ENCODE results near the gene SYNE1. TPM values are rescaled to one million over a fixed set of nuclear protein-coding genes. Genes with fewer than 3 reads are reported as not detected.
"Not testable (repeated sequence)": the region's sequence is repeated elsewhere in the genome, so short reads cannot be mapped to it uniquely, and the experiment has no call there.

Gene SYNE1
- 100 to 1,000 TPM; 209 to 228 TPM for total RNA-seq
- 10 to 100 TPM; 22.5 to 79.6 TPM for polyA plus RNA-seq

DNA sequence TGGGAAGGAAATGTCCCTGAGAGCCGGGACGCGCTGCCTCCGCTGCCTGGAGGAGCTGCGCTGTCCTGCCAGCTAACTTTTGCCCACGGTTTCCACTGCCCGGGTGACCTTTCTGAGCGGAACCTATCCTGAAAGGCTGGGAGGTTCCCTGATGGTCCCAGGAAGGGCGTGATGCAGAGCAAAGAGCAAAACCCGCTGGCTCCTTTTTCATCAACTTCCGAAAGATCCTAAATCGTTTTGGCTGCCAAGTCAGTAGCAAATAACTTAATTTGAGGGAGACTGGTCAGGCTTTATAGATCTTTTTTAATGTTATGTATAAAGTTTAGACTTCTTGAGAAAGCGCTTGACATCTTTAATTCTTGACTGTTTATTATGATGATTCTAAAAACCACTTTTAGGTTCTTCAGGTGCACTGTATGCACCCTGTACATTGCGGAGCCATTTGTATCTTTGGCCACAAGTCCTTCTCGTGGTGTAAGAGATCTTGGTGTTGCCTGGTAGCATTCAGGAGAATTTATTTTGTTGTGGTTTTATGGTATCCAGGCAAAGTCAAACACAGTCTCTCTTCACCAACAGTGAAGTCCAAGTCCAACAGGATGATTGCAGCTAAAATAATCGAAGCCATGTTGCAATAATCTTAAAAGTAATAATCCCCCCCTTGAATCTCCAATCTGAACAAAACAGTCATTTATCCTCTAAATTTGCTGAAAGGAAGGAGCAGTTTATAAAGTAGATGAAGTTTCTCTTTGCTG lies at the start of gene SYNE1:
TSS of gene SYNE1 (minus strand) at position 67 of the 752 bp plus-strand sequence. CDS start 9,031 bp downstream, outside the sequence.
- Mint-ChIP-seq H3K27me3 (peaks cover 15 to 30% of the 10 kb centered on the region in 2 donors), H3K4me3 (peak within 1 kb of the TSS; percentile 64 to 83 (median 80)), H3K9me3 (peaks cover 0 to 2% (median 0%) of the 10 kb centered on the region in 8 donors), H3K36me3 (no peaks in the 10 kb centered on the region), H3K27ac (peak within 1 kb of the TSS in 5 of 7 donors; percentile 28 to 66 (median 48)), H3K4me1 (peaks cover 7 to 17% (median 12%) of the 10 kb centered on the region in 4 donors)
- H3K36me3 ChIP-seq (ENCODE audit: insufficient read depth, low read length), result no peaks in the 10 kb centered on the region
- peaks cover 5% of the 10 kb centered on the region for H3K4me1 ChIP-seq (ENCODE audit: insufficient read depth, low read length)
- no peak for DNase-seq
- peak within 1 kb of the TSS in 1 of 2 donors; percentile 24 for H3K4me3 ChIP-seq (ENCODE audit: low read length in 2 of 2)
- H3K27me3 ChIP-seq (ENCODE audit: insufficient read depth, low read length), result peaks cover 6% of the 10 kb centered on the region
- ChIA-PET CTCF (ENCODE audit: partially characterized antibody) (no interaction called here), POLR2A (ENCODE audit: partially characterized antibody) (no interaction called here)
- peak within 1 kb of the TSS; percentile 26 for H3K27ac ChIP-seq (ENCODE audit: low read depth, low read length)
- H3K9me3 ChIP-seq (ENCODE audit: control insufficient read depth in 1 of 2, low read length in 2 of 2), result no peaks in the 10 kb centered on the region
- intact Hi-C loops (cut with micrococcal nuclease), result no loop called here

DNA sequence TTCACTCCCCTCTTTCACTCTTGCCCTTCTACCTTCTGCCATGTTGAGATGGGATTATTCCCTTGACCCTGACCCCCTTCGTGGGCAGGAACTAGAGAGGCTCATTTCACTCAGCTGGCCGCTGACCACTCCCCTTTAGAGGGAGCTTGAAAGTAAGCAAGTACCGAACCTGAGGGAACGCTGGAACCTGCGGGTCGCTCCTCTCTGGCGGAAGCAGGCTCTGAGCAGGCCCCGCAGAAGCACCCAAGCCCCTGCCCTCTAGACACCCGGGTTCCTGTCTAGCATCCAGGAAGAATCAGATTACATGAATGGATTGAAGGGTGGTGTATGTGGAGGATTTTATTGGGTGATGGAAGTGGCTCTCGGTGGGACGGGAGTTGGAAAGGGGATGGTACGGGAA lies 48.7 kb upstream of the SYNE1 start:
- H3K4me3 ChIP-seq (ENCODE audit: low read length in 2 of 2), result no peak overlapping the region
- intact Hi-C loops (cut with micrococcal nuclease), result no loop called here
- no peaks in the 10 kb centered on the region for H3K4me1 ChIP-seq (ENCODE audit: insufficient read depth, low read length)
- Mint-ChIP-seq H3K4me1 (no peaks in the 10 kb centered on the region), H3K9me3 (no peaks in the 10 kb centered on the region), H3K27ac (no peak overlapping the region), H3K27me3 (no peaks in the 10 kb centered on the region), H3K36me3 (no peaks in the 10 kb centered on the region), H3K4me3 (no peak overlapping the region)
- POLR2A ChIA-PET (ENCODE audit: partially characterized antibody), result no interaction called here
- H3K36me3 ChIP-seq (ENCODE audit: insufficient read depth, low read length), result no peaks in the 10 kb centered on the region
- DNase-seq, result peak in 1 of 5 donors; percentile 22
- CTCF ChIA-PET (ENCODE audit: partially characterized antibody), result no interaction called here
- H3K9me3 ChIP-seq (ENCODE audit: control insufficient read depth in 1 of 2, low read length in 2 of 2), result no peaks in the 10 kb centered on the region
- H3K27me3 ChIP-seq (ENCODE audit: insufficient read depth, low read length), result no peaks in the 10 kb centered on the region
- no peak overlapping the region for H3K27ac ChIP-seq (ENCODE audit: low read depth, low read length)

GRCh38 chr6:152682935-152683334 lies 45.8 kb upstream of the SYNE1 start:
- DNase-seq, H3K36me3 Mint-ChIP-seq, H3K27ac Mint-ChIP-seq: not testable (repeated sequence)

GRCh38 chr6:152682141-152682540 lies 45.0 kb upstream of the SYNE1 start:
- no peaks in the 10 kb centered on the region for H3K36me3 ChIP-seq (ENCODE audit: insufficient read depth, low read length)
- no peak for DNase-seq
- Mint-ChIP-seq H3K4me1 (peaks cover 0 to 3% (median 0%) of the 10 kb centered on the region in 4 donors), H3K9me3 (peaks cover 0 to 1% (median 0%) of the 10 kb centered on the region in 8 donors), H3K27me3 (peaks cover 0 to 3% of the 10 kb centered on the region in 2 donors), H3K4me3 (no peak overlapping the region), H3K27ac (no peak overlapping the region), H3K36me3 (no peaks in the 10 kb centered on the region)
- no peaks in the 10 kb centered on the region for H3K27me3 ChIP-seq (ENCODE audit: insufficient read depth, low read length)
- no peaks in the 10 kb centered on the region for H3K4me1 ChIP-seq (ENCODE audit: insufficient read depth, low read length)
- ChIA-PET CTCF (ENCODE audit: partially characterized antibody) (no interaction called here), POLR2A (ENCODE audit: partially characterized antibody) (no interaction called here)
- H3K9me3 ChIP-seq (ENCODE audit: control insufficient read depth in 1 of 2, low read length in 2 of 2), result no peaks in the 10 kb centered on the region
- H3K4me3 ChIP-seq (ENCODE audit: low read length in 2 of 2), result no peak overlapping the region
- intact Hi-C loops (cut with micrococcal nuclease), result no loop called here
- no peak overlapping the region for H3K27ac ChIP-seq (ENCODE audit: low read depth, low read length)

More at GRCh38 chr6:152682935-152683334, 45.8 kb upstream of the SYNE1 start:
- H3K36me3 ChIP-seq (ENCODE audit: insufficient read depth, low read length); POLR2A ChIA-PET (ENCODE audit: partially characterized antibody); H3K27me3 ChIP-seq (ENCODE audit: insufficient read depth, low read length); intact Hi-C loops (cut with micrococcal nuclease); H3K4me3 Mint-ChIP-seq; H3K4me1 ChIP-seq (ENCODE audit: insufficient read depth, low read length); H3K27me3 Mint-ChIP-seq; H3K4me1 Mint-ChIP-seq; H3K9me3 ChIP-seq (ENCODE audit: control insufficient read depth in 1 of 2, low read length in 2 of 2); H3K4me3 ChIP-seq (ENCODE audit: low read length in 2 of 2); H3K27ac ChIP-seq (ENCODE audit: low read depth, low read length); CTCF ChIA-PET (ENCODE audit: partially characterized antibody); H3K9me3 Mint-ChIP-seq: not testable (repeated sequence)

- ChIA-PET CTCF (ENCODE audit: partially characterized antibody) (no interaction called here), POLR2A (ENCODE audit: partially characterized antibody) (no interaction called here)
- no peak overlapping the region for H3K4me3 ChIP-seq (ENCODE audit: low read length in 2 of 2)
- H3K27me3 ChIP-seq (ENCODE audit: insufficient read depth, low read length), result no peaks in the 10 kb centered on the region
- no peak overlapping the region for H3K4me3 Mint-ChIP-seq
- H3K27ac Mint-ChIP-seq, result no peak overlapping the region
- DNase-seq, result no peak
- peaks cover 0 to 3% (median 0%) of the 10 kb centered on the region in 4 donors for H3K4me1 Mint-ChIP-seq
- H3K27me3 Mint-ChIP-seq, result peaks cover 0 to 3% of the 10 kb centered on the region in 2 donors
- H3K36me3 Mint-ChIP-seq, result no peaks in the 10 kb centered on the region
- no peak overlapping the region for H3K27ac ChIP-seq (ENCODE audit: low read depth, low read length)
- intact Hi-C loops (cut with micrococcal nuclease), result no loop called here
- H3K9me3 Mint-ChIP-seq, result peaks cover 0 to 1% (median 0%) of the 10 kb centered on the region in 8 donors
- no peaks in the 10 kb centered on the region for H3K9me3 ChIP-seq (ENCODE audit: control insufficient read depth in 1 of 2, low read length in 2 of 2)
- H3K36me3 ChIP-seq (ENCODE audit: insufficient read depth, low read length), result no peaks in the 10 kb centered on the region
- H3K4me1 ChIP-seq (ENCODE audit: insufficient read depth, low read length), result no peaks in the 10 kb centered on the region
Measured at GRCh38 chr6:152680879-152681517, 43.8 kb upstream of the SYNE1 start.

GRCh38 chr6:152680151-152680550 lies 43.0 kb upstream of the SYNE1 start:
- no peak overlapping the region for H3K27ac ChIP-seq (ENCODE audit: low read depth, low read length)
- H3K9me3 Mint-ChIP-seq, result peaks cover 0 to 1% (median 0%) of the 10 kb centered on the region in 8 donors
- peaks cover 0 to 3% (median 0%) of the 10 kb centered on the region in 4 donors for H3K4me1 Mint-ChIP-seq
- no peak overlapping the region for H3K27ac Mint-ChIP-seq
- H3K4me3 Mint-ChIP-seq, result no peak overlapping the region
- H3K36me3 ChIP-seq (ENCODE audit: insufficient read depth, low read length), result no peaks in the 10 kb centered on the region
- H3K4me3 ChIP-seq (ENCODE audit: low read length in 2 of 2), result no peak overlapping the region
- intact Hi-C loops (cut with micrococcal nuclease), result no loop called here
- no peak for DNase-seq
- no peaks in the 10 kb centered on the region for H3K4me1 ChIP-seq (ENCODE audit: insufficient read depth, low read length)
- CTCF ChIA-PET (ENCODE audit: partially characterized antibody), result no interaction called here
- H3K9me3 ChIP-seq (ENCODE audit: control insufficient read depth in 1 of 2, low read length in 2 of 2), result no peaks in the 10 kb centered on the region
- POLR2A ChIA-PET (ENCODE audit: partially characterized antibody), result no interaction called here
- H3K36me3 Mint-ChIP-seq, result no peaks in the 10 kb centered on the region
- H3K27me3 ChIP-seq (ENCODE audit: insufficient read depth, low read length), result no peaks in the 10 kb centered on the region
- H3K27me3 Mint-ChIP-seq, result peaks cover 0 to 3% of the 10 kb centered on the region in 2 donors

- H3K36me3 Mint-ChIP-seq, result no peaks in the 10 kb centered on the region
- intact Hi-C loops (cut with micrococcal nuclease), result no loop called here
- Histone ChIP-seq H3K27ac (ENCODE audit: low read depth, low read length) (no peak overlapping the region), H3K27me3 (ENCODE audit: insufficient read depth, low read length) (no peaks in the 10 kb centered on the region), H3K36me3 (ENCODE audit: insufficient read depth, low read length) (no peaks in the 10 kb centered on the region), H3K9me3 (ENCODE audit: control insufficient read depth in 1 of 2, low read length in 2 of 2) (no peaks in the 10 kb centered on the region), H3K4me3 (ENCODE audit: low read length in 2 of 2) (no peak overlapping the region), H3K4me1 (ENCODE audit: insufficient read depth, low read length) (no peaks in the 10 kb centered on the region)
- CTCF ChIA-PET (ENCODE audit: partially characterized antibody), result no interaction called here
- POLR2A ChIA-PET (ENCODE audit: partially characterized antibody), result no interaction called here
- peaks cover 0 to 2% of the 10 kb centered on the region in 2 donors for H3K27me3 Mint-ChIP-seq
- H3K4me3 Mint-ChIP-seq, result no peak overlapping the region
- no peak for DNase-seq
- no peak overlapping the region for H3K27ac Mint-ChIP-seq
- H3K9me3 Mint-ChIP-seq, result peaks cover 0 to under 1% (median 0%) of the 10 kb centered on the region in 8 donors
- H3K4me1 Mint-ChIP-seq, result no peaks in the 10 kb centered on the region
Measured at GRCh38 chr6:152673236-152673635, 36.1 kb upstream of the SYNE1 start.
